Measurements from ENCODE around the gene RXFP2. TPM values are rescaled to one million over a fixed set of nuclear protein-coding genes. Genes with fewer than 3 reads are reported as not detected.

RXFP2 gene
- total RNA-seq, 1 experiment from 2014 or later, result not detected

GRCh38 chr13:31848621-31849020, 109.3 kb downstream of the RXFP2 start:
- DNase-seq, result no peak
- Histone ChIP-seq H3K27me3 (replicated peaks; ENCODE audit: control insufficient read depth, insufficient read depth, low read length) (peaks cover 4% of the 10 kb centered on the region; the same call in 1 of the 2 replicates), H3K4me1 (no peaks in the 10 kb centered on the region; the same call in 1 of the 2 replicates), H3K4me3 (ENCODE audit: low read depth, low read length) (no peak overlapping the region), H3K9me3 (no peaks in the 10 kb centered on the region), H3K36me3 (ENCODE audit: control insufficient read depth, insufficient read depth, low read length) (no peaks in the 10 kb centered on the region)
- Mint-ChIP-seq H3K27ac (ENCODE audit: unreplicated experiment) (no peak overlapping the region), H3K4me1 (ENCODE audit: low read depth, unreplicated experiment) (peaks cover 5% of the 10 kb centered on the region), H3K27me3 (ENCODE audit: insufficient read depth, unreplicated experiment) (peaks cover 49% of the 10 kb centered on the region), H3K4me3 (ENCODE audit: unreplicated experiment) (no peak overlapping the region), H3K36me3 (ENCODE audit: insufficient read depth, unreplicated experiment) (peaks cover 5% of the 10 kb centered on the region), H3K9me3 (ENCODE audit: unreplicated experiment) (no peaks in the 10 kb centered on the region)
- POLR2A ChIA-PET, result no interaction called here
- intact Hi-C loops (cut with micrococcal nuclease; ENCODE audit: unreplicated experiment), result no loop called here
- CTCF ChIA-PET, result no interaction called here
- no TSS peak for BruUV-seq (replicated peaks)
- no peak for TF ChIP-seq CTCF (IDR thresholded peaks at IDR 0.05; ENCODE audit: insufficient read depth in 1 of 2, low read depth in 1 of 2, low read length in 1 of 2, severe bottlenecking in 1 of 2, unreplicated experiment in 1 of 2)

- Histone ChIP-seq H3K4me3 (ENCODE audit: low read depth, low read length) (no peak overlapping the region), H3K27me3 (replicated peaks; ENCODE audit: control insufficient read depth, insufficient read depth, low read length) (peaks cover 4% of the 10 kb centered on the region; the same call in 1 of the 2 replicates), H3K9me3 (no peaks in the 10 kb centered on the region), H3K4me1 (no peaks in the 10 kb centered on the region; the same call in 1 of the 2 replicates), H3K36me3 (ENCODE audit: control insufficient read depth, insufficient read depth, low read length) (no peaks in the 10 kb centered on the region)
- POLR2A ChIA-PET, result no interaction called here
- Mint-ChIP-seq H3K27ac (ENCODE audit: unreplicated experiment) (no peak overlapping the region), H3K4me1 (ENCODE audit: low read depth, unreplicated experiment) (peaks cover 5% of the 10 kb centered on the region), H3K9me3 (ENCODE audit: unreplicated experiment) (no peaks in the 10 kb centered on the region), H3K27me3 (ENCODE audit: insufficient read depth, unreplicated experiment) (peaks cover 49% of the 10 kb centered on the region), H3K4me3 (ENCODE audit: unreplicated experiment) (no peak overlapping the region), H3K36me3 (ENCODE audit: insufficient read depth, unreplicated experiment) (peaks cover 5% of the 10 kb centered on the region)
- intact Hi-C loops (cut with micrococcal nuclease; ENCODE audit: unreplicated experiment), result no loop called here
- DNase-seq, result no peak
- no TSS peak for BruUV-seq (replicated peaks)
- CTCF ChIA-PET, result no interaction called here
- no peak for TF ChIP-seq CTCF (IDR thresholded peaks at IDR 0.05; ENCODE audit: insufficient read depth in 1 of 2, low read depth in 1 of 2, low read length in 1 of 2, severe bottlenecking in 1 of 2, unreplicated experiment in 1 of 2)
These were observed 109.9 kb downstream of the RXFP2 start for GRCh38 chr13:31849206-31849605.

- Histone ChIP-seq H3K4me3 (ENCODE audit: low read depth, low read length) (no peak overlapping the region), H3K4me1 (no peaks in the 10 kb centered on the region; the same call in 1 of the 2 replicates), H3K27me3 (replicated peaks; ENCODE audit: control insufficient read depth, insufficient read depth, low read length) (peaks cover 4% of the 10 kb centered on the region; the same call in 1 of the 2 replicates), H3K36me3 (ENCODE audit: control insufficient read depth, insufficient read depth, low read length) (no peaks in the 10 kb centered on the region), H3K9me3 (no peaks in the 10 kb centered on the region)
- Mint-ChIP-seq H3K4me1 (ENCODE audit: low read depth, unreplicated experiment) (peaks cover 5% of the 10 kb centered on the region), H3K36me3 (ENCODE audit: insufficient read depth, unreplicated experiment) (peaks cover 5% of the 10 kb centered on the region), H3K27me3 (ENCODE audit: insufficient read depth, unreplicated experiment) (peaks cover 42% of the 10 kb centered on the region), H3K27ac (ENCODE audit: unreplicated experiment) (no peak overlapping the region), H3K9me3 (ENCODE audit: unreplicated experiment) (no peaks in the 10 kb centered on the region), H3K4me3 (ENCODE audit: unreplicated experiment) (no peak overlapping the region)
- DNase-seq, result no peak
- BruUV-seq (replicated peaks), result no TSS peak
- no peak for TF ChIP-seq CTCF (IDR thresholded peaks at IDR 0.05; ENCODE audit: insufficient read depth in 1 of 2, low read depth in 1 of 2, low read length in 1 of 2, severe bottlenecking in 1 of 2, unreplicated experiment in 1 of 2)
- ChIA-PET CTCF (no interaction called here), POLR2A (no interaction called here)
- intact Hi-C loops (cut with micrococcal nuclease; ENCODE audit: unreplicated experiment), result no loop called here
These were observed 110.8 kb downstream of the RXFP2 start for GRCh38 chr13:31850041-31850555.

All from Caco-2 (cell line).